ENCODE results near the gene GUCD1.

GUCD1 gene

GRCh38 chr22:24523873-24524272 lies 31.1 kb downstream of the GUCD1 start:
- no peak for DNase-seq

GRCh38 chr22:24521791-24522245 lies 33.1 kb downstream of the GUCD1 start:
- DNase-seq, result peak; percentile 91

- no peak for DNase-seq
These were observed 35.4 kb downstream of the GUCD1 start for GRCh38 chr22:24519496-24519895.

GRCh38 chr22:24518771-24519485 lies 36.0 kb downstream of the GUCD1 start:
- no peak for DNase-seq

GRCh38 chr22:24518228-24518627 lies 36.7 kb downstream of the GUCD1 start:
- no peak for DNase-seq

- DNase-seq, result no peak
These were observed 37.5 kb downstream of the GUCD1 start for GRCh38 chr22:24517446-24517845.

GRCh38 chr22:24516301-24516737 lies 38.6 kb downstream of the GUCD1 start:
- DNase-seq, result no peak

GRCh38 chr22:24515027-24515338 lies 40.0 kb downstream of the GUCD1 start:
- no peak for DNase-seq

- no peak for DNase-seq
These were observed 40.5 kb downstream of the GUCD1 start for GRCh38 chr22:24514241-24515026.

GRCh38 chr22:24513378-24514240 lies 41.3 kb downstream of the GUCD1 start:
- no peak for DNase-seq

GRCh38 chr22:24512043-24512442 lies 42.9 kb downstream of the GUCD1 start:
- no peak for DNase-seq

- no peak for DNase-seq
These were observed 44.0 kb downstream of the GUCD1 start for GRCh38 chr22:24510637-24511625.

- DNase-seq, result no peak
These were observed 47.2 kb downstream of the GUCD1 start for GRCh38 chr22:24507716-24508115.

- DNase-seq, result peak; percentile 95
These were observed 48.0 kb downstream of the GUCD1 start for GRCh38 chr22:24506802-24507438.

GRCh38 chr22:24504956-24505736 lies 49.8 kb downstream of the GUCD1 start:
- DNase-seq, result peak; percentile 40

GRCh38 chr22:24504540-24504939 lies 50.4 kb downstream of the GUCD1 start:
- DNase-seq, result no peak

- no peak for DNase-seq
These were observed 51.0 kb downstream of the GUCD1 start for GRCh38 chr22:24503843-24504338.

GRCh38 chr22:24503137-24503842 lies 51.6 kb downstream of the GUCD1 start:
- DNase-seq, result no peak

- no peak for DNase-seq
These were observed 52.4 kb downstream of the GUCD1 start for GRCh38 chr22:24502541-24502940.

- peak; percentile 20 for DNase-seq
These were observed 52.9 kb downstream of the GUCD1 start for GRCh38 chr22:24502034-24502433.

Measured in DMS153 (cell line).